ENCODE results near the gene RAB1B.

The RAB1B gene

GRCh38 chr11:66230978-66231377, 37.5 kb upstream of the RAB1B start:
- no peaks in the 10 kb centered on the region for H3K4me1 Mint-ChIP-seq (ENCODE audit: low read depth)
- no peak overlapping the region for H3K27ac Mint-ChIP-seq
- intact Hi-C loops (cut with micrococcal nuclease), result no loop called here
- H3K4me3 Mint-ChIP-seq, result no peak overlapping the region
- no peaks in the 10 kb centered on the region for H3K27me3 Mint-ChIP-seq
- H3K9me3 Mint-ChIP-seq, result no peaks in the 10 kb centered on the region
- H3K36me3 Mint-ChIP-seq (ENCODE audit: low read depth), result peaks cover 88% of the 10 kb centered on the region

DNA sequence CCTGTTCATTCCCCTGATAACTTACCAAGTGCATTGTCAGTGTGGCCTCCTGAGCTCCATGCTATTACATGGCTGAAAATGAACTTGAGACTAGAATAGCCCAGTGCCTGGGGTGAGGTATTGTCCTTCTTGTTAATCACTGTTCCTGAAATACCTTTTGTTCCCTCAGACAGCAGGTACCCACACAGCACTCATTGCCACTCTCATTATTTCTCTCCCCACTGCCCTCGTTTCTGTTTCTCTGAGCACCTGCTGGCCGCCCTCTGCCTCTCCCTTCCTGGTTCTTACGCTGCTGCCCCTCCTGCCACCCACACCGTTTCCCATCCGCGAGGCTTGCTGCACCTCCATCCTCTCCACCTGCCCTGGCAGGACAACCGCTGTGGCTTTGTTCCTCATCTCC, 36.9 kb upstream of the RAB1B start:
- Mint-ChIP-seq H3K27ac (no peak overlapping the region), H3K9me3 (no peaks in the 10 kb centered on the region), H3K27me3 (no peaks in the 10 kb centered on the region), H3K4me1 (ENCODE audit: low read depth) (no peaks in the 10 kb centered on the region), H3K36me3 (ENCODE audit: low read depth) (peaks cover 94% of the 10 kb centered on the region), H3K4me3 (no peak overlapping the region)
- intact Hi-C loops (cut with micrococcal nuclease), result no loop called here

DNA sequence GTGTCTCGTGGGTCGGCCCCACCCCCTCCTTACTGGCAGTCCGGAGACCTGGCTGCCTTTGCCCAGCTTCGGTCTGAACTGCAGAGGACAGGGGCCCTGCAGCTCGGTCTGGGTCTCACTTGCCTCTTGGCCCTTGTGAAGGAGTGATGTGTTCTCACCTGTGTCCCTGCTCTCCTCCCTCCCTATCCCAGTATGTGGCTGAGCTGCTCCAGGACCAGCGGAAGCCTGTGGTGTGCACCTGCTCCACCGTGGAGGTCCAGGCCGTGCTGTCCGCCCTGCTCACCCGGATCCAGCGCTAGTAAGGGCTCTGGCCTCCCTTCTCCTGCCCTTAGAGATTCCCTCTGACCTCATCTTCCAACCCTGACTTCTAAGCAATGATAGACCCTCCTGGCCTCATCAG, 35.7 kb upstream of the RAB1B start:
- H3K36me3 Mint-ChIP-seq (ENCODE audit: low read depth), result peaks cover 99% of the 10 kb centered on the region
- H3K27ac Mint-ChIP-seq, result no peak overlapping the region
- H3K27me3 Mint-ChIP-seq, result no peaks in the 10 kb centered on the region
- H3K4me3 Mint-ChIP-seq, result no peak overlapping the region
- intact Hi-C loops (cut with micrococcal nuclease), result no loop called here
- no peaks in the 10 kb centered on the region for H3K9me3 Mint-ChIP-seq
- H3K4me1 Mint-ChIP-seq (ENCODE audit: low read depth), result no peaks in the 10 kb centered on the region

DNA sequence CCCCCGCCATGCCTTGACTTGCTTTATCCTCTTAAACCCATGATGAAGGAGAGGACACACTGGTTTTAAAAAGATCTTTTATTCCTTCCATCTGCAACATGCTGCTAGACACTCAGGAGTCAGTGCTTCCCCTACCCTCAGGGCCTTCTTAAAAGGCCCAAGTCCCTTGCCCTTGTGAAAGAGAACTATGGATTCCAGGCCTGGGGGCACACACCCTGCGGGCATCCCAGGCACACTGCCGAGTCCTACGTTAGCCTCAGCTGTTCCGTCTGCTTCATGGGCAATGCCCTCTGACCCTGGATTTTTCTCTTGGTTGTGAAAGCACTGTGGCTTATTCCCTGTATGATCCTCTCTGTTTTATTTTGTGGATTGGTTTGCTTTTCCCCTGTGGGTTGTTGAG, 35.1 kb upstream of the RAB1B start:
- H3K4me3 Mint-ChIP-seq, result no peak overlapping the region
- H3K9me3 Mint-ChIP-seq, result no peaks in the 10 kb centered on the region
- H3K4me1 Mint-ChIP-seq (ENCODE audit: low read depth), result no peaks in the 10 kb centered on the region
- no peaks in the 10 kb centered on the region for H3K27me3 Mint-ChIP-seq
- intact Hi-C loops (cut with micrococcal nuclease), result no loop called here
- H3K27ac Mint-ChIP-seq, result no peak overlapping the region
- peaks cover 99% of the 10 kb centered on the region for H3K36me3 Mint-ChIP-seq (ENCODE audit: low read depth)

DNA sequence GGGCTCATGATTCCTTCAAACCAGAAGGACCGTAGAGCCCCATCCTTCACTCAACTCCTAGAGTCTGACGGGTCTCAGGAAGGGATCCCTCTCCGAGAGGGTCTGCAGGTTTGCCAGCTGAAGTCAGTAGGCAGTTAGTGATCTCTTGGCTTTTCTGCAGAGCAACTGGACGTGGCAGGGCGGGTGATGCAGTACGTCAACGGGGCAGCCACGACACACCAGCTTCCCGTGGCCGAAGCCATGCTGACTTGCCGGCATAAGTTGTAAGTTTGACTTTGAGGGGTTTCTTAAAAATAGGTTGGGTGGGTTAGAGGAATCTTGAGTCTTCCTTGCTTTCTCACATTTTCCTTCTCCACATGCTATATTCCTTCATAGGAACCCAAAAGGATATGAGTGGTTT, 33.3 kb upstream of the RAB1B start:
- peaks cover 3% of the 10 kb centered on the region for H3K4me1 Mint-ChIP-seq (ENCODE audit: low read depth)

GRCh38 chr11:66237867-66238266, 30.6 kb upstream of the RAB1B start:
- no peaks in the 10 kb centered on the region for H3K9me3 Mint-ChIP-seq
- H3K36me3 Mint-ChIP-seq (ENCODE audit: low read depth), result peaks cover 99% of the 10 kb centered on the region
- no peak overlapping the region for H3K27ac Mint-ChIP-seq
- H3K27me3 Mint-ChIP-seq, result no peaks in the 10 kb centered on the region
- peaks cover 8% of the 10 kb centered on the region for H3K4me1 Mint-ChIP-seq (ENCODE audit: low read depth)
- intact Hi-C loops (cut with micrococcal nuclease), result no loop called here
- H3K4me3 Mint-ChIP-seq, result no peak overlapping the region

More for the DNA sequence above, 33.3 kb upstream of the RAB1B start:
- intact Hi-C loops (cut with micrococcal nuclease), result no loop called here
- Mint-ChIP-seq H3K27me3 (no peaks in the 10 kb centered on the region), H3K27ac (no peak overlapping the region), H3K4me3 (no peak overlapping the region), H3K36me3 (ENCODE audit: low read depth) (peaks cover 99% of the 10 kb centered on the region), H3K9me3 (no peaks in the 10 kb centered on the region)

DNA sequence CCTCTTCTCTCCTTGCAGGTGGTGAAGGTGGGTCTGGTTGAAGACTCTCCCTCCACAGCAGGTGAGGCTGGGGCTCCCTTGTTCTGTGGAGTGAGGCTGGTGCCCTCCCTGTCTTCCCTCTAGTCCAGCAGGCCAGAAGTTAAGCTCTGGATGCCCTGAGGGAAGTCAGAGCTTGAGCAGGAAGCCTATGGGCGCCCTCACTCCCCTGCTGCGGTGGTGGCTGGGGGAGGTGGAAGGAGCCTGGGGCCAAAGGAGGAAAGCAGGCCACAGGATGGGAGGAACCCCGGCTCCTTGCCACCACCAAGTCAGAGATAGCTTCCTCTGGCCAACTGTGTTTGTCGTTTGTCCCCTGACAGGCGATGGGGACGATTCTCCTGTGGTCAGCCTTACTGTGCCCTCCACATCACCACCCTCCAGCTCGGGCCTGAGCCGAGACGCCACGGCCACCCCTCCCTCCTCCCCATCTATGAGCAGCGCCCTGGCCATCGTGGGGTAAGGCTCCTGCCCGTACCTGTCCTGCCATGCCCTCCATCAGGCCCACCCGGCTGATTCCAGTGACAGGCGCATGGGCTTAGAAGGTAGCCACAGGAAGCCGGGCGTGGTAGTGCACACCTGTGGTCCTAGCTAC, 29.5 kb upstream of the RAB1B start:
- Mint-ChIP-seq H3K4me1 (ENCODE audit: low read depth) (peaks cover 8% of the 10 kb centered on the region), H3K27me3 (no peaks in the 10 kb centered on the region), H3K27ac (no peak overlapping the region), H3K4me3 (no peak overlapping the region), H3K36me3 (ENCODE audit: low read depth) (peaks cover 99% of the 10 kb centered on the region), H3K9me3 (no peaks in the 10 kb centered on the region)
- intact Hi-C loops (cut with micrococcal nuclease), result no loop called here

DNA sequence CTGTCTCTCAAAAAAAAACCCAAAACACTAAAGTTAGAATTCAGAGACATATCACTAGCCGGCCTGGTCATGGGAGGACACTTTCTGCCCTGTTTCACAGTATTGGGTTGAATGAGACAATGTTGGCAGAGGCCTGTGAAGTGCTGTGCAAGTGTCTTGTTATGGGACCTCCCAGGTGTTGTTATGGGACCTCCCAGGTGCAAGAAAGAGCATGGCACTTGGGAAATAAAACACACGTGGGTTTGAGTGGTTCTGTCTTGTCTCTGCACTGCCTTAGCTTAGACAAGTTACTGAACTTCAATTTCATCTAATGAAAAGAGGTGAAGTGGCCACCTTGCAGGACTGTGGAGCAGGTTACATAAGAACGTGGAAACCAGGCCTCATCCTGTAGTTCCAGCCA, 28.9 kb upstream of the RAB1B start:
- H3K9me3 Mint-ChIP-seq, result no peaks in the 10 kb centered on the region
- intact Hi-C loops (cut with micrococcal nuclease), result no loop called here
- peaks cover 99% of the 10 kb centered on the region for H3K36me3 Mint-ChIP-seq (ENCODE audit: low read depth)
- peaks cover 8% of the 10 kb centered on the region for H3K4me1 Mint-ChIP-seq (ENCODE audit: low read depth)
- H3K27me3 Mint-ChIP-seq, result no peaks in the 10 kb centered on the region
- H3K4me3 Mint-ChIP-seq, result no peak overlapping the region
- H3K27ac Mint-ChIP-seq, result no peak overlapping the region

DNA sequence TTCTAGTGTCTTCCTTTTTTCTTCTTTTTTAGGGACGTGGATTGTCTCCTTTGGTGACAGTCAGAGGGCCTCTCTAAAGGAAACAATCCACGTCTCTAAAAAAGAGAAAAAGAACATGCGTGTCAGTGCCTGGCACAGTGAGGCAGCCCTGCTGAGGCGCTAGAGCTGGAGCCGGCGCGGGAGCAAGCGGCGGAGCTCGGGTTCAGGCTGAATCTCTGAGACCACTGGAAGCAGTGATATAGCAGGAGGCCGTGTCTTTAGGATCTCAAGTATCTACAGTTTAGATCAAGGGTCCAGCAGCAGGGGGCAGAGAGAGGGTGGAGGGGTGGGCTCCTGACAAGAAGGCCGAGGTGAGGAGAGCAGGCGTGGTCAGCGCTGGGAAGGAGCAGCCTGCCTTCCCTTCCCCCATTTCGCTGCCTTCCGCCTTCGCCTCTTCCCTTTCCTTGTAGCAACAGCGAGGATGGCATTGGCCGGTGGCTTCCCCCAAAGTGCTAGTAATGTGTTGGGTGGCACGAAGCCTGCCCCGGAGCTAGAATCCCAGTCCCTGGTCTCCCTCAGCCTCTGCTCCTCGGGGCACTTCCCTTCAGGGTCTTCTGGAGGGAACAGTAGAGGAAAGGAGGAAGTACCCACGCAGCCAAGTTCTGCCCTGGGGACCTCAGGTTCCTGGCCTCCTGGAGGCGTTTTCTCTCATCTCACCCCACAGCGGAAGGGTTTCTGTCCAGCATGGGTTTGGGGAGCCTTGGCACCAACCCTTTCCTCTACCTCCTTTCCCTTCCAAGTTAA, 28.2 kb upstream of the RAB1B start:
- H3K36me3 Mint-ChIP-seq (ENCODE audit: low read depth), result peaks cover 99% of the 10 kb centered on the region
- no peaks in the 10 kb centered on the region for H3K9me3 Mint-ChIP-seq
- no peaks in the 10 kb centered on the region for H3K27me3 Mint-ChIP-seq
- peaks cover 8% of the 10 kb centered on the region for H3K4me1 Mint-ChIP-seq (ENCODE audit: low read depth)
- intact Hi-C loops (cut with micrococcal nuclease), result no loop called here
- H3K4me3 Mint-ChIP-seq, result no peak overlapping the region
- H3K27ac Mint-ChIP-seq, result no peak overlapping the region

- Mint-ChIP-seq H3K4me1 (ENCODE audit: low read depth) (peaks cover 8% of the 10 kb centered on the region), H3K27ac (no peak overlapping the region), H3K4me3 (no peak overlapping the region), H3K36me3 (ENCODE audit: low read depth) (peaks cover 98% of the 10 kb centered on the region), H3K9me3 (no peaks in the 10 kb centered on the region), H3K27me3 (no peaks in the 10 kb centered on the region)
- intact Hi-C loops (cut with micrococcal nuclease), result no loop called here
Measured at GRCh38 chr11:66240781-66241136, 27.7 kb upstream of the RAB1B start.

GRCh38 chr11:66242095-66242765, 26.2 kb upstream of the RAB1B start:
- Mint-ChIP-seq H3K9me3 (no peaks in the 10 kb centered on the region), H3K27me3 (no peaks in the 10 kb centered on the region), H3K4me3 (no peak overlapping the region), H3K4me1 (ENCODE audit: low read depth) (peaks cover 8% of the 10 kb centered on the region), H3K36me3 (ENCODE audit: low read depth) (peaks cover 98% of the 10 kb centered on the region), H3K27ac (no peak overlapping the region)
- intact Hi-C loops (cut with micrococcal nuclease), result no loop called here

GRCh38 chr11:66243782-66244535, 24.5 kb upstream of the RAB1B start:
- Mint-ChIP-seq H3K9me3 (no peaks in the 10 kb centered on the region), H3K27me3 (no peaks in the 10 kb centered on the region), H3K4me3 (no peak overlapping the region), H3K4me1 (ENCODE audit: low read depth) (peaks cover 8% of the 10 kb centered on the region), H3K27ac (no peak overlapping the region), H3K36me3 (ENCODE audit: low read depth) (peaks cover 94% of the 10 kb centered on the region)
- intact Hi-C loops (cut with micrococcal nuclease), result no loop called here

DNA sequence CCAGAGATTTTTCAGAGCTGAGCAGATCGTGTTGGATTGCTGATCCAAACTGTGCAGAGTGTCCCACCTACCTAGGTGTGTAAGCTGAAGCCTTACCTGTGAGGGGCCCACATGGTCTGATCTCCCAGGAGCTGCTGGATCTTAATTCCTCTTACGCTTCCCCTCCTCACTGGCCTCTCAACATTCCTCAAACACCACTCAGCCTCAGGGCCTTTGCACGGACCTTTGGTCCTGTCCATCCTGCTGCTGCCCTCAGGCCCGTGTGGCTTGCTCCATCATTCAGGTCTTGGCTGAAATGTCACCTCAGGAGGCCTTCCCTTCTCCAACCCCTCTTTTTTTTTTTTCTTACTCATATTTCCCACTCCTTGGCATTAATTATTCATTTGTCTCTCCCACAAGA, 21.1 kb upstream of the RAB1B start:
- intact Hi-C loops (cut with micrococcal nuclease), result no loop called here
- H3K9me3 Mint-ChIP-seq, result no peaks in the 10 kb centered on the region
- peaks cover 79% of the 10 kb centered on the region for H3K36me3 Mint-ChIP-seq (ENCODE audit: low read depth)
- H3K4me3 Mint-ChIP-seq, result no peak overlapping the region
- no peaks in the 10 kb centered on the region for H3K4me1 Mint-ChIP-seq (ENCODE audit: low read depth)
- H3K27me3 Mint-ChIP-seq, result no peaks in the 10 kb centered on the region
- H3K27ac Mint-ChIP-seq, result no peak overlapping the region

GRCh38 chr11:66247801-66248200, 20.6 kb upstream of the RAB1B start:
- H3K27ac Mint-ChIP-seq, result no peak overlapping the region
- peaks cover 74% of the 10 kb centered on the region for H3K36me3 Mint-ChIP-seq (ENCODE audit: low read depth)
- intact Hi-C loops (cut with micrococcal nuclease), result no loop called here
- H3K4me3 Mint-ChIP-seq, result no peak overlapping the region
- no peaks in the 10 kb centered on the region for H3K27me3 Mint-ChIP-seq
- no peaks in the 10 kb centered on the region for H3K4me1 Mint-ChIP-seq (ENCODE audit: low read depth)
- no peaks in the 10 kb centered on the region for H3K9me3 Mint-ChIP-seq
